K562 treated with DMSO at 1 percent for 12 hours (cell line): Measurements from ENCODE around the gene PTTG1. TPM values are rescaled to one million over a fixed set of nuclear protein-coding genes. Genes with fewer than 3 reads are reported as not detected.

Source experiments
- total RNA-seq: library from RNA; unstranded; fragments of 300-600 nt; gene quantifications from 2 replicates; pipeline ENCODE4 v1.2.3, GENCODE V29; 2022; ENCODE audit not compliant: insufficient read depth

Gene PTTG1
- 317 and 367 TPM in 2 replicates for total RNA-seq

GRCh38 chr5:160421625-160422258 lies at the start of gene PTTG1:
TSS of gene PTTG1 (plus strand) at chr5:160421855. CDS start at chr5:160422313, 458 bp downstream.

DNA sequence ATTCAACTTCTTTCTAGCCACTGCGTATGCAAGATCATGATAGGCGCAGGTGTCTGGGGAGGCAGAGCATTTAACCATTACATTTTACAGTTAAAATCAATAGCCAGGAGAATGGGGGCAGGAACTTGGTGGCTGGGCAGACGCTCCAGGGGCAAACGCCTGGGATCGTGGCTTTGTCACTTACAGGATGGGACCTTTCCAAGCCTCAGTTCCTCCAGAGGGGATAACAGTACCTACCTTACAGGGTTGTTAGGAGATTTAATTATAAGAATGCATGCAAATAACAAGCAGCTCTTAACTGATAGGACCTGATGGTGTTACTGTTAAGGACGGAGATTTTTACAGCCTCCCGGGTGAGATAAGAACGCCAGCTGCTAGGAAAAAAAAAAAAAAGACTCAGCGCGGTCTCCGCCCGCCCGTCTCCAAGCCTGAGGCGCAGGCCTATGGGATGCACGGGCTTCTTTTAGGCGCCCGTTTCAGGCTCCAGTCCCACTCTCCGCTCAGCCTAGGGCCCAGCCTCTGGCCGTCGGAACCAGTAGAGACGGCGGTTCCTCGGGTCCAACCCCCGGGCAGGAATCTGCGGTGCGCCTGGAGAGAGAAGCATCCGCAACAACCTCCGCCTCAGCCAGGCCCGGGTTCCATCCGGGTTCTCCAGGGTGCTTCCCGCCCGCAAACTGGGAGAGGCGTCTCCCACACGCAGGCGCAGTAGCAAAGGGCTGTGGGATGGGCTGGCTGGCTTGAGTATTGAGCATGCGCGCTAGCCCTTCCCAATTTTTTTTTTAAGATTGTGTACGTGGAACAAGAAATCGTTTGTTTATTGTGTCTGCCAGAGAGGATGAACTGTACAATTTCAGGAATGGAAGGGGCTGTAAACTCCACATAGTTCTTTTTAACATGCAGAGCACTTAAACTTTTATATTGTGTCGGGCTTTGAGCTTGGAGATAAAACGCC lies 22.0 kb upstream of the PTTG1 start, which contains the start of gene FAM200C:
TSS of gene FAM200C (minus strand) at position 653 of the 952 bp plus-strand sequence. CDS start 4,564 bp downstream, outside the sequence.

DNA sequence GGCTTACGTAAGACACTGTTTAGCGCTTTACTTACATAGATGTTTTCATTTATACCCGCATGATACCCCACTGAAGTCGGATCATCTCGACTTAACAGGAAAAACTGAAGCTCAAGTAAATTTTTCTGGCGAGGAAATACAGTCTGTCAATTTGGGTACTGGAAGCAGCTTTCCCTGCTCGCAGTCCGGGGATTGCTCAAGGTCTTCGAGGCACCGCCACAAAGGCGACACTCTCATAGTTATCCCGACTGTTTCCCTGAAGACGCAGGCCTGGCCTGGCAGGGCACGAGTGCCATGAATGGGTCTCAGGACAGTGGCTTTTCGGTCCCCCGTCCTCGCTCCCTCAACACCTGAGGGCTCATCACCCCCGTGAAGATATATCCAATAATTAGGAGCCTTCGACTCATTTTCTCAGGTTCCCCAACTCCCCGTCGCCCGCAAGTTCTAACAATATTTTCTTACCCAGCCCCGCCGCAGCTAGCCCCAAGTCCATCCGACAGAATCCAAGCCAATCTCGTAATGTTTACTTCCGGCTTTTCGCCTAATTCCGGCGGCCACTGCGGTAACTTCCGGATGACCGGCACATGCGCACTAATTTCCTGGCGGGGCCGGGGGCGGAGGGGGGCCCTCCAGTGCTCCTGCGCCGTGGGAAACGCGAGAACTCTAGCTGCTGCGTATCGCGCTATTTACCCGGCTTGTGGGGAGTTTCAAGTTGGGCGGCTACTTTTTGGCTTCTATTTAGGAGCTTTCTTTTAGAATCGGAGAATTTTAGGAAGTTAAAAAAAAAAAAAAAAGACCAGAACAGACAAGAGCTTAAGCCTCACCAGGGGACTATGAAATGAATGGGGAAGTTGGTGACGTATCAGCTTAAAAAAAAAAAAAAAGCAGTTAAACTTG lies 2.8 kb upstream of the PTTG1 start, which contains the start of gene SLU7:
TSS of gene SLU7 (minus strand) at position 521 of the 897 bp plus-strand sequence. CDS start 3,787 bp downstream, outside the sequence.

Other genes starting within 250 kb of the PTTG1 start
- gene FABP6, start 192.3 kb upstream of the PTTG1 start, total RNA-seq = not detected in 2 replicates
- not detected in 2 replicates for gene CCNJL, start 109.3 kb upstream of the PTTG1 start, total RNA-seq
- 0.26 TPM in 1 of 2 replicates, not detected in the other for gene C1QTNF2, start 51.2 kb upstream of the PTTG1 start, total RNA-seq
- gene FAM200C, start 21.8 kb upstream of the PTTG1 start, total RNA-seq = 2.3 and 4.6 TPM in 2 replicates
- 73.5 and 74.4 TPM in 2 replicates for gene SLU7, start 2.8 kb upstream of the PTTG1 start, total RNA-seq